Right ventricle myocardium inferior (tissue), 1 donor: ENCODE measurements around the gene ANKRD13D. TPM values are rescaled to one million over a fixed set of nuclear protein-coding genes. Genes with fewer than 3 reads are reported as not detected.

Source experiments
- ATAC-seq: fragments of 200-7000 bp; cut with Tn5 transposase; one replicate; pipeline ENCODE4 v1.9.1; 2020; ENCODE audit warnings: mild to moderate bottlenecking, moderate library complexity
- DNase-seq: peaks from one replicate; pipeline ENCODE4 v3.0.0; 2021; ENCODE audit errors: missing footprints
- intact Hi-C: fragments of 100-400 bp; cut with DNase I; formaldehyde crosslinking; loops from one replicate; pipeline ENCODE4 v1.11.0; 2022
- total RNA-seq: library from RNA; stranded (reverse); fragmentation: NEBNext Ultra II Directional; extraction: Animal tissue kit (Norgen Biotek cat#: 25700); gene quantifications from one replicate; pipeline ENCODE4 v1.2.1, GENCODE V29; 2021
- donor health status: DM: no; HTN: yes; CAD: no; lungs with severe emphysema.

ANKRD13D gene
- total RNA-seq, 1 donor from 2014 or later, result 15.2 TPM

GRCh38 chr11:67292671-67293070 is 3.6 kb downstream of the ANKRD13D start:
- intact Hi-C loops, result no loop called here
- DNase-seq, result no peak
- ATAC-seq, result no peak

- intact Hi-C loops, result no loop called here
- ATAC-seq, result no peak
- DNase-seq, result no peak
These were observed 4.0 kb downstream of the ANKRD13D start for GRCh38 chr11:67293090-67293489.

GRCh38 chr11:67295846-67296245 is 6.7 kb downstream of the ANKRD13D start:
- ATAC-seq (no peak), DNase-seq (no peak)
- intact Hi-C loops, result no loop called here

- intact Hi-C loops, result no loop called here
- ATAC-seq (no peak), DNase-seq (peak; percentile 26)
These were observed 9.7 kb downstream of the ANKRD13D start for GRCh38 chr11:67298786-67299185.

GRCh38 chr11:67299471-67300191 is 10.5 kb downstream of the ANKRD13D start:
- peak; percentile 40 for DNase-seq
- no peak for ATAC-seq
- intact Hi-C loops, result no loop called here

GRCh38 chr11:67300256-67300755 is 11.2 kb downstream of the ANKRD13D start:
- peak; percentile 32 for DNase-seq
- intact Hi-C loops, result no loop called here
- no peak for ATAC-seq

GRCh38 chr11:67300756-67301312 is 11.7 kb downstream of the ANKRD13D start:
- intact Hi-C loops, result no loop called here
- DNase-seq (peak; percentile 66), ATAC-seq (no peak)

GRCh38 chr11:67301313-67301921 is 12.3 kb downstream of the ANKRD13D start:
- peak; percentile 50 for DNase-seq
- ATAC-seq, result no peak
- intact Hi-C loops, result no loop called here

- DNase-seq (peak; percentile 83), ATAC-seq (peak; percentile 57)
- intact Hi-C loops, result no loop called here
These were observed 12.9 kb downstream of the ANKRD13D start for GRCh38 chr11:67301951-67302516.

GRCh38 chr11:67302571-67303131 is 13.5 kb downstream of the ANKRD13D start:
- intact Hi-C loops, result no loop called here
- peak; percentile 34 for ATAC-seq
- peak; percentile 73 for DNase-seq

- ATAC-seq (peak; percentile 90), DNase-seq (peak; percentile 93)
- intact Hi-C loops, result no loop called here
These were observed 14.2 kb downstream of the ANKRD13D start, which contains the start of gene SSH3 for GRCh38 chr11:67303132-67303834. SSH3 (plus strand) TSS chr11:67303530; CDS start chr11:67303626, 96 bp downstream.

GRCh38 chr11:67303835-67304411 is 14.8 kb downstream of the ANKRD13D start:
- peak; percentile 79 for DNase-seq
- ATAC-seq, result peak; percentile 9
- intact Hi-C loops, result no loop called here

- DNase-seq (peak; percentile 34), ATAC-seq (no peak)
- intact Hi-C loops, result no loop called here
These were observed 15.5 kb downstream of the ANKRD13D start for GRCh38 chr11:67304511-67305113.

- DNase-seq (peak; percentile 4), ATAC-seq (no peak)
- intact Hi-C loops, result no loop called here
These were observed 17.9 kb downstream of the ANKRD13D start for GRCh38 chr11:67306769-67307544.

- peak; percentile 66 for DNase-seq
- intact Hi-C loops, result no loop called here
These were observed 18.5 kb downstream of the ANKRD13D start for GRCh38 chr11:67307545-67308001.

GRCh38 chr11:67308031-67308866 is 19.1 kb downstream of the ANKRD13D start:
- no peak for ATAC-seq
- intact Hi-C loops, result no loop called here
- peak; percentile 26 for DNase-seq

More at GRCh38 chr11:67307545-67308001, 18.5 kb downstream of the ANKRD13D start:
- no peak for ATAC-seq
